NCI-H2196 (cell line): Measurements from ENCODE around the gene TCAIM.

Source experiments
- DNase-seq: peaks from one replicate; lab custom pipeline; 2025; ENCODE audit not compliant: unreplicated experiment; lab: John Stamatoyannopoulos, UW

The TCAIM gene

GRCh38 chr3:44444437-44444836 lies 105.9 kb downstream of the TCAIM start:
- no peak for DNase-seq

GRCh38 chr3:44444896-44445691 lies 106.5 kb downstream of the TCAIM start:
- DNase-seq, result no peak

- DNase-seq, result no peak
Measured at GRCh38 chr3:44445786-44446185, 107.2 kb downstream of the TCAIM start.

GRCh38 chr3:44446929-44447328 lies 108.4 kb downstream of the TCAIM start:
- no peak for DNase-seq

- no peak for DNase-seq
Measured at GRCh38 chr3:44451441-44451840, 112.9 kb downstream of the TCAIM start.

GRCh38 chr3:44454258-44454657 lies 115.7 kb downstream of the TCAIM start:
- DNase-seq, result no peak

GRCh38 chr3:44455318-44455717 lies 116.8 kb downstream of the TCAIM start:
- DNase-seq, result no peak
